ENCODE data around the gene SLC4A5. TPM values are rescaled to one million over a fixed set of nuclear protein-coding genes. Genes with fewer than 3 reads are reported as not detected.

Gene SLC4A5, protein sequence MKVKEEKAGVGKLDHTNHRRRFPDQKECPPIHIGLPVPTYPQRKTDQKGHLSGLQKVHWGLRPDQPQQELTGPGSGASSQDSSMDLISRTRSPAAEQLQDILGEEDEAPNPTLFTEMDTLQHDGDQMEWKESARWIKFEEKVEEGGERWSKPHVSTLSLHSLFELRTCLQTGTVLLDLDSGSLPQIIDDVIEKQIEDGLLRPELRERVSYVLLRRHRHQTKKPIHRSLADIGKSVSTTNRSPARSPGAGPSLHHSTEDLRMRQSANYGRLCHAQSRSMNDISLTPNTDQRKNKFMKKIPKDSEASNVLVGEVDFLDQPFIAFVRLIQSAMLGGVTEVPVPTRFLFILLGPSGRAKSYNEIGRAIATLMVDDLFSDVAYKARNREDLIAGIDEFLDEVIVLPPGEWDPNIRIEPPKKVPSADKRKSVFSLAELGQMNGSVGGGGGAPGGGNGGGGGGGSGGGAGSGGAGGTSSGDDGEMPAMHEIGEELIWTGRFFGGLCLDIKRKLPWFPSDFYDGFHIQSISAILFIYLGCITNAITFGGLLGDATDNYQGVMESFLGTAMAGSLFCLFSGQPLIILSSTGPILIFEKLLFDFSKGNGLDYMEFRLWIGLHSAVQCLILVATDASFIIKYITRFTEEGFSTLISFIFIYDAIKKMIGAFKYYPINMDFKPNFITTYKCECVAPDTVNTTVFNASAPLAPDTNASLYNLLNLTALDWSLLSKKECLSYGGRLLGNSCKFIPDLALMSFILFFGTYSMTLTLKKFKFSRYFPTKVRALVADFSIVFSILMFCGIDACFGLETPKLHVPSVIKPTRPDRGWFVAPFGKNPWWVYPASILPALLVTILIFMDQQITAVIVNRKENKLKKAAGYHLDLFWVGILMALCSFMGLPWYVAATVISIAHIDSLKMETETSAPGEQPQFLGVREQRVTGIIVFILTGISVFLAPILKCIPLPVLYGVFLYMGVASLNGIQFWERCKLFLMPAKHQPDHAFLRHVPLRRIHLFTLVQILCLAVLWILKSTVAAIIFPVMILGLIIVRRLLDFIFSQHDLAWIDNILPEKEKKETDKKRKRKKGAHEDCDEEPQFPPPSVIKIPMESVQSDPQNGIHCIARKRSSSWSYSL
- total RNA-seq, result under 0.01 and 0.32 TPM in 2 replicates

DNA sequence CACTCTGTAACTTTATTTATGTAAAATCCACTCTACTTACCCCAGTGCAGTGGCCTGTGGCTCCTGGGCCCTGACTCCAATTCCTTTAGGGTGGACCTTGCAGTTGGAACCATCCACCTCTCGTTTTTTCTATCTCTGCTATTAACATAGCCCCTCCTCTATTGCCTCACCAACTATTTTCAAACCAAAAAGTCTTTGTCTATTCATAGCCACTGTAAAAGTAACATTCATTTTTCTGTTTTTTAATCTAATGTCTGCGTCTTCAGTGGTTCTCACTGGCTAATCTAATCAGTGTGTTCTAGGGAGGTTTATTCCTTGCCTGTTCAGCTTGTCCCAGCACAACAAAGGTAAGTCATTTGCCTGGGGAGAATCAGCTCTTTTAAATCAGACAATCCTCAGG lies at the start of gene SLC4A5:
SLC4A5 (minus strand) TSS at position 101 of the 400 bp plus-strand sequence. CDS start 28,393 bp downstream, outside the sequence.
- H3K4me3 ChIP-seq (ENCODE audit: low read depth, low read length), result no peak within 1 kb of the TSS
- TF ChIP-seq, protein P1, sequence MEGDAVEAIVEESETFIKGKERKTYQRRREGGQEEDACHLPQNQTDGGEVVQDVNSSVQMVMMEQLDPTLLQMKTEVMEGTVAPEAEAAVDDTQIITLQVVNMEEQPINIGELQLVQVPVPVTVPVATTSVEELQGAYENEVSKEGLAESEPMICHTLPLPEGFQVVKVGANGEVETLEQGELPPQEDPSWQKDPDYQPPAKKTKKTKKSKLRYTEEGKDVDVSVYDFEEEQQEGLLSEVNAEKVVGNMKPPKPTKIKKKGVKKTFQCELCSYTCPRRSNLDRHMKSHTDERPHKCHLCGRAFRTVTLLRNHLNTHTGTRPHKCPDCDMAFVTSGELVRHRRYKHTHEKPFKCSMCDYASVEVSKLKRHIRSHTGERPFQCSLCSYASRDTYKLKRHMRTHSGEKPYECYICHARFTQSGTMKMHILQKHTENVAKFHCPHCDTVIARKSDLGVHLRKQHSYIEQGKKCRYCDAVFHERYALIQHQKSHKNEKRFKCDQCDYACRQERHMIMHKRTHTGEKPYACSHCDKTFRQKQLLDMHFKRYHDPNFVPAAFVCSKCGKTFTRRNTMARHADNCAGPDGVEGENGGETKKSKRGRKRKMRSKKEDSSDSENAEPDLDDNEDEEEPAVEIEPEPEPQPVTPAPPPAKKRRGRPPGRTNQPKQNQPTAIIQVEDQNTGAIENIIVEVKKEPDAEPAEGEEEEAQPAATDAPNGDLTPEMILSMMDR (IDR thresholded peaks at IDR 0.05; ENCODE audit: insufficient read depth, low read depth, low read length), result no peak
- no peak for DNase-seq (ENCODE audit: low read depth)

DNA sequence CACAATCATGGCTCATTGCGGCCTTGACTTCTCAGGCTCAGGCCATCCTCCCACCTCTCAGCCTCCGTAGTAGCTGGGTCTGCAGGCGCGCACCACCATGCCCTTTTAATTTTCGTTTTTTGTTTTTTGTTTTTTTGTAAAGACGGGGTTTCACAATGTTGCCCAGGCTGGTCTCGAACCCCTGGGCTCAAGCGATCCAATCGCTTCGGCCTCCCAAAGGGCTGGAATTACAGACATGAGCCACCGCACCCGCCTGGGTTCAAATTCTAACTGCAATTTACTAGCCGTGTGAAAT lies 49.2 kb upstream of the SLC4A5 start:
- peak overlapping the region; percentile 88 for H3K4me3 ChIP-seq (ENCODE audit: low read depth, low read length)
- TF ChIP-seq, protein P1 (IDR thresholded peaks at IDR 0.05; ENCODE audit: insufficient read depth, low read depth, low read length), result no peak
- DNase-seq (ENCODE audit: low read depth), result no peak

DNA sequence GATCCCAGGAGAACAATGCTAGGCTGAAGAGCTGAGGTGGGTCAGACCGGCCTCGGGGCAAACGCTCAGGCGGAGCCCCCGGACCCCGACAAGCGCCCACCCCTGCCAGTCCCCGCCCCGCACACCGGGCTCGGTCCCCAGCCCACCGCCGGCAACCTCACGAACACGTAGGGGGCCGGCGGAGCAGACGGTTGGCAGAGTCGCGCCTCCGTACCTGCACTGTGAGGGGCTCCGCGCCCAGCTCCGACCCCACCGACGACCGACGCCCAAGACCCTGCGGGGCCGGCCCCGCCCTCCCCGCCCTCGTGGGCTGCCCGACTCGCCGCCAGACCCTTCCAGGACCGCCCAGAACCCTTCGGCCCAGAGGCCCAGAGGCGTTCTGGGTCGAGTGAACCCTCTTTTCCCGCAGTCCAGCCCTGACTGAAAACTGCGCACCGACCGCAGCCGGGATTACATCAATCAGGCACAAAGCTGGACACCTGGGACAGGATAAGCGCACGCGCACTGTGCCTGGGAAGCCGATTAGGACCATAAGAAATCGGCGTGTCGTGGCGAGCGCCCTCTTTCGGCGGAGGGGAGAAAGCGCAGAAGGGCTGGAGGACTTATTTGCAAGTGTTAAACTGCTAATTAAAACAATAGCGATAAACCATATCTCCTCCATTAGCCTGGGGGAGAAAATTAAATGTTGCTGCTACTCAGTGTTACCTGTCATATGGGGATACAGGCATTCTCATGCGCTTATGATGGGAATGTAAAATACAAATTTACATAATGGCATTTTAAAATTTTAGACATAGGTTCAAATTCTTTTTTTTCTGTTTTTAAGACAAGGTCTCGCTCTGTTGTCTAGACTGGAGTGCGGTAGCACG lies 48.6 kb upstream of the SLC4A5 start:
- DNase-seq (ENCODE audit: low read depth), result peak; percentile 93

DNA sequence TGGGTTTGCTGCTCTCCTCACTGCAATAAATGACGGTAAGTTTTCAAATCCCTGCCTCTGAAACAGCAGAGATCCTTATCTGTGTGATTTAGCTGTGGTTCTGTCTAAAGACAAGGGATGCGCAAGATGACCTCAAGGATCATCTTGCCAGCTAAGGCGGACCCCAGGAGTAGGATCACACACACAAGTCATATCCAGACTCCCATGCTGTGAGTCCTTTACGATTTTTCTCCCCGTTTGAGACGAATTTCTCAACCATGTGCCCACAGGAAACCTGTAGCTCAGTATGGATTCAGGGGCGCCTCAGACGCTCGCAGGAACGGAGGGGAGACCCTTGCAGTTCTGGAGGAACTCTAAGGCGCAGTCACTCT lies 48.0 kb upstream of the SLC4A5 start:
- TF ChIP-seq, protein P1 (IDR thresholded peaks at IDR 0.05; ENCODE audit: insufficient read depth, low read depth, low read length), result no peak
- peak; percentile 32 for DNase-seq (ENCODE audit: low read depth)
- peak overlapping the region; percentile 88 for H3K4me3 ChIP-seq (ENCODE audit: low read depth, low read length)

More for the DNA sequence above, 48.6 kb upstream of the SLC4A5 start:
- H3K4me3 ChIP-seq (ENCODE audit: low read depth, low read length), result peak overlapping the region; percentile 88
- TF ChIP-seq, protein P1 (IDR thresholded peaks at IDR 0.05; ENCODE audit: insufficient read depth, low read depth, low read length), result peak; percentile 96

DNA sequence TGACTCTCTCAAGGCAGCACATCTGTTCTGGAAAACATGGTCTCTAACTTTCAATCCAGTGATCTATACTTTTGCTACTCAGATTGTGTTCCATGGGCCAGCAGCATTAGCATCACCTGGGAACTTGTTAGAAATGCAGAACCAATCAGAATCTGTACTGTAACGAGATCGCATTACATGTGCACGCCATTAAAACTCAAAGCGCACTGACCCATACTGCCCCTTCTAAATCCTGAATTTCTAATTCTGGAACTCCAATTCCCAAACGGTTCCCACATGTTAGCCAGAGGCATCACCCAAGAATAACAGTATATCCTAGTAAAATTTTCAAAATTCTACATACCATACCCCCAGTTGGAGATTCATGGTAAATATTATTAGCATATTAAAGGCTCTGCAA lies 47.4 kb upstream of the SLC4A5 start:
- TF ChIP-seq, protein P1 (IDR thresholded peaks at IDR 0.05; ENCODE audit: insufficient read depth, low read depth, low read length), result no peak
- no peak for DNase-seq (ENCODE audit: low read depth)
- peak overlapping the region; percentile 88 for H3K4me3 ChIP-seq (ENCODE audit: low read depth, low read length)

DNA sequence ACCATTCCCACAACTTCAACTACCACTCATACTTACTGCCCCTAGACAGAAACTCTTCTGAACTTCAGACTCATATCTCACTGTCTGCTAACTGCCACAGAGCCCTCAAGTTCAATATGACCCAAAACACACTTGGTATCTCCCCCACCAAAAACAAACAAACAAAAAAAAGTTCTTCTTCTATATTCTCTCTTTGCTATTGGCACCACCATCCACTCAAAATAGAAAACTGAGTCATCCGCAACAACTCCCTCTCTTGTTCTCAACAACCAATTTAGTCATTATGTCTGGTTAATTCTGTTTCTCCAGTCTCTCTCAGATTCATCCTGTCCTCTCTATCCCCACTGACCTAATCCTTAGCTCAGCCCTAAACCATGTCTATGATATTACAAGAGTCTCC lies 44.1 kb upstream of the SLC4A5 start:
- no peak for DNase-seq (ENCODE audit: low read depth)
- H3K4me3 ChIP-seq (ENCODE audit: low read depth, low read length), result no peak overlapping the region
- TF ChIP-seq, protein P1 (IDR thresholded peaks at IDR 0.05; ENCODE audit: insufficient read depth, low read depth, low read length), result no peak
